ENCODE results near the gene ADGRB3.

ADGRB3 gene

GRCh38 chr6:69027861-69028260, 392.8 kb downstream of the ADGRB3 start:
- no peak for TF ChIP-seq YY1 (IDR thresholded peaks at IDR 0.05; ENCODE audit: low read depth)
- TF ChIP-seq ZBTB7A (IDR thresholded peaks at IDR 0.05; ENCODE audit: low read depth) = no peak
- TF ChIP-seq NFIC (IDR thresholded peaks at IDR 0.05) = no peak
- no peak for TF ChIP-seq EP300 (IDR thresholded peaks at IDR 0.05; ENCODE audit: borderline replicate concordance)
- TF ChIP-seq TAF1 (IDR thresholded peaks at IDR 0.05; ENCODE audit: low read depth) = no peak
- TF ChIP-seq CREB1 (IDR thresholded peaks at IDR 0.05; ENCODE audit: low read depth) = no peak
- TF ChIP-seq, protein P1, sequence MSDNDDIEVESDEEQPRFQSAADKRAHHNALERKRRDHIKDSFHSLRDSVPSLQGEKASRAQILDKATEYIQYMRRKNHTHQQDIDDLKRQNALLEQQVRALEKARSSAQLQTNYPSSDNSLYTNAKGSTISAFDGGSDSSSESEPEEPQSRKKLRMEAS (IDR thresholded peaks at IDR 0.05) = no peak
- no peak for TF ChIP-seq RAD21 (IDR thresholded peaks at IDR 0.05; ENCODE audit: low read depth)
- TF ChIP-seq CEBPB (IDR thresholded peaks at IDR 0.05) = no peak
- no peak for TF ChIP-seq TCF12 (IDR thresholded peaks at IDR 0.05; ENCODE audit: low read depth)

DNA sequence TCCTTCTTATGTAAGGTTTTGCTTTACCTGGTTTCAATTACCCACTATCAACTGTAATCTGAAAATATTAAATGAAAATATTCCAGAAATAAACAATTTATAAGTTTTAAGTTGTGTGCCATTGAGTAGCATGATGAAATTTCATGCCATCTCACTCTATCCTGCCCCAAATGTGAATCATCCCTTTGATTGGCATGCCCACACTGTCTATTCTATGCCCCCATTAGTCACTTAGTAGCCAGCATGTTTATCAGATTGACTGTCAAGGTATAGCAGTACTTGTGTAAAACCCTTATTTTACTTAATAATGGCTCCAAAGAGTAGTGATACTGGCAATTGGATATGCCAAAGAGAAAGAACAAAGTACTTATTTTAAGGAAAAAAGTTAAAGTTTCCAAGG, 403.8 kb downstream of the ADGRB3 start:
- no peak for TF ChIP-seq YY1 (IDR thresholded peaks at IDR 0.05; ENCODE audit: low read depth)
- TF ChIP-seq EGR1 (IDR thresholded peaks at IDR 0.05) = no peak

GRCh38 chr6:69042297-69042696, 407.2 kb downstream of the ADGRB3 start:
- TF ChIP-seq EP300 (IDR thresholded peaks at IDR 0.05; ENCODE audit: borderline replicate concordance) = no peak
- TF ChIP-seq NFIC (IDR thresholded peaks at IDR 0.05) = no peak
- no peak for TF ChIP-seq CREB1 (IDR thresholded peaks at IDR 0.05; ENCODE audit: low read depth)
- no peak for TF ChIP-seq ZBTB7A (IDR thresholded peaks at IDR 0.05; ENCODE audit: low read depth)
- no peak for TF ChIP-seq TAF1 (IDR thresholded peaks at IDR 0.05; ENCODE audit: low read depth)
- no peak for TF ChIP-seq REST (IDR thresholded peaks at IDR 0.05; ENCODE audit: low read depth)
- TF ChIP-seq EGR1 (IDR thresholded peaks at IDR 0.05) = no peak
- no peak for TF ChIP-seq USF1 (IDR thresholded peaks at IDR 0.05)
- no peak for TF ChIP-seq RAD21 (IDR thresholded peaks at IDR 0.05; ENCODE audit: low read depth)
- TF ChIP-seq, protein P1 (IDR thresholded peaks at IDR 0.05) = no peak
- no peak for TF ChIP-seq FOXM1 (IDR thresholded peaks at IDR 0.05; ENCODE audit: borderline replicate concordance, low read depth)

- TF ChIP-seq EGR1 (IDR thresholded peaks at IDR 0.05) (no peak), USF1 (IDR thresholded peaks at IDR 0.05) (no peak), CEBPB (IDR thresholded peaks at IDR 0.05) (no peak), TEAD4 (IDR thresholded peaks at IDR 0.05) (no peak), YY1 (IDR thresholded peaks at IDR 0.05; ENCODE audit: low read depth) (no peak), CREB1 (IDR thresholded peaks at IDR 0.05; ENCODE audit: low read depth) (no peak), ZBTB7A (IDR thresholded peaks at IDR 0.05; ENCODE audit: low read depth) (no peak), FOXM1 (IDR thresholded peaks at IDR 0.05; ENCODE audit: borderline replicate concordance, low read depth) (no peak), EP300 (IDR thresholded peaks at IDR 0.05; ENCODE audit: borderline replicate concordance) (no peak), NFIC (IDR thresholded peaks at IDR 0.05) (no peak), RAD21 (IDR thresholded peaks at IDR 0.05; ENCODE audit: low read depth) (no peak), TAF1 (IDR thresholded peaks at IDR 0.05; ENCODE audit: low read depth) (no peak), REST (IDR thresholded peaks at IDR 0.05; ENCODE audit: low read depth) (no peak), TCF12 (IDR thresholded peaks at IDR 0.05; ENCODE audit: low read depth) (no peak)
- TF ChIP-seq, protein P1 (IDR thresholded peaks at IDR 0.05) = no peak
Observed at GRCh38 chr6:69044534-69044933, 409.5 kb downstream of the ADGRB3 start.

DNA sequence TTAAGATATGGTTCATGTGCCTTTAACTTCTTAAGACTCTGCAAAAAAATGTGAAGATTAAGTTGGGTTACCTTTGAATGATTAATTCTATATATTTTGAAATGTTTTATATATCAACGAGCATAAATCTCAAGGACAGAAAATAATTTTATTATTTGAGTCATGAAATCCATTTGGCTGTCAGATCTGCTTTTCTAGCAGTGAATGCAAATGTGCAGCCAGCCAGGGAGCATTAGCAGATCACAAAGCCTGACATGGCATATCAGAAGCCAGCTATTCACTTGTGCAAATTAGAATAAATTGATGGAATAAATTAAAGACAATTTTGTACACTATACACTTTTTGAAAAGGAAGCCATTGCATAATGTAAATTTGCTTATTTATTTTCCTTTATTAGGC, 424.3 kb downstream of the ADGRB3 start:
- TF ChIP-seq TAF1 (IDR thresholded peaks at IDR 0.05; ENCODE audit: low read depth) (no peak), FOXM1 (IDR thresholded peaks at IDR 0.05; ENCODE audit: borderline replicate concordance, low read depth) (no peak), REST (IDR thresholded peaks at IDR 0.05; ENCODE audit: low read depth) (no peak), EGR1 (IDR thresholded peaks at IDR 0.05) (no peak), TEAD4 (IDR thresholded peaks at IDR 0.05) (no peak), CEBPB (IDR thresholded peaks at IDR 0.05) (no peak), RAD21 (IDR thresholded peaks at IDR 0.05; ENCODE audit: low read depth) (no peak), CREB1 (IDR thresholded peaks at IDR 0.05; ENCODE audit: low read depth) (no peak), EP300 (IDR thresholded peaks at IDR 0.05; ENCODE audit: borderline replicate concordance) (no peak), USF1 (IDR thresholded peaks at IDR 0.05) (no peak)

All from Ishikawa (cell line).